HCT116 (cell line): Measurements from ENCODE around the gene CSF1R. TPM values are rescaled to one million over a fixed set of nuclear protein-coding genes. Genes with fewer than 3 reads are reported as not detected.

Experiments
- ATAC-seq: fragments of 200-7000 bp; cut with Tn5 transposase; 2 replicates; pipeline ENCODE4 v1.9.1; 2020; ENCODE audit warnings: mild to moderate bottlenecking, moderate library complexity
- BruUV-seq: library from RNA; stranded (reverse); fragments of 400-500 nt; replicated peaks from 2 replicates; lab custom pipeline; 2021; lab: Mats Ljungman, UMichigan
- CTCF ChIA-PET: fragments of 300-600 bp; sonication (Branson Sonifier 250); formaldehyde crosslinking; loops from one replicate; lab custom pipeline; 2021; ENCODE audit warnings: antibody characterized with exemption; lab: Charles Lee
- POLR2A ChIA-PET: fragments of 300-600, 350-600 bp; sonication (Branson Sonifier 250); formaldehyde crosslinking; loops from one replicate; lab custom pipeline; 2021; ENCODE audit warnings: antibody characterized with exemption; lab: Charles Lee
- RAD21 ChIA-PET, 2 experiments: fragments of 300-600 bp; sonication (Branson Sonifier 250); formaldehyde crosslinking; loops; one replicate each; lab custom pipeline; 2023; ENCODE audit warnings: low total read pairs in 2 of 2; ENCODE audit not compliant: uncharacterized antibody in 2 of 2, unreplicated experiment in 2 of 2, low non-redundant PET in 1 of 2; lab: Charles Lee
- DNase-seq: peaks from one replicate; pipeline ENCODE4 v3.0.0-alpha.2; 2010; ENCODE audit warnings: low read depth, low spot score
- H2AFZ ChIP-seq: fragments of 200-600 bp; shearing (Covaris generic), sonication (generic); 2 replicates; pipeline ENCODE4 v1.6.1; 2017; ENCODE audit warnings: low read depth, mixed run types, mixed read lengths, antibody characterized with exemption, low read length; ENCODE audit not compliant: poor library complexity, severe bottlenecking
- H3K27ac ChIP-seq: 2 replicates; pipeline ENCODE4 v1.5.1; 2012; ENCODE audit warnings: low read depth, low read length
- H3K27me3 ChIP-seq: fragments of 200-600 bp; sonication (generic); 2 replicates; pipeline ENCODE4 v1.6.1; 2016; ENCODE audit warnings: mixed run types, low read length, mixed read lengths; ENCODE audit not compliant: insufficient read depth
- H3K36me3 ChIP-seq, 2 experiments: fragments of 200-500 bp in 1 of 2; fragments of 200-600 bp in 1 of 2; sonication (Bioruptor generic) in 1 of 2; sonication (generic) in 1 of 2; 2 replicates each; pipeline versions ENCODE4 v1.5.1 to v1.6.1; 2014 to 2016; ENCODE audit warnings: low read length in 2 of 2, inconsistent platforms in 1 of 2, mixed read lengths in 1 of 2, mixed run types in 1 of 2; ENCODE audit not compliant: insufficient read depth in 2 of 2, control insufficient read depth in 1 of 2
- H3K4me1 ChIP-seq, 2 experiments: fragments of 200-600 bp in 1 of 2; sonication (generic) in 1 of 2; 2 replicates each; pipeline versions ENCODE4 v1.5.1 to v1.6.1; 2012 to 2017; ENCODE audit warnings: low read length in 2 of 2, inconsistent platforms in 1 of 2, mild to moderate bottlenecking in 1 of 2, mixed read lengths in 1 of 2, mixed run types in 1 of 2, moderate library complexity in 1 of 2; ENCODE audit not compliant: insufficient read depth in 2 of 2, control insufficient read depth in 1 of 2
- H3K4me2 ChIP-seq: fragments of 200-600 bp; sonication (generic); 2 replicates; pipeline ENCODE4 v1.6.1; 2017; ENCODE audit warnings: mixed run types, low read length, mixed read lengths
- H3K4me3 ChIP-seq, 2 experiments: fragments of 200-600 bp in 1 of 2; sonication (generic) in 1 of 2; replicated peaks in 1 of 2; 2 replicates each; pipeline ENCODE4 v1.5.1; 2011 to 2016; ENCODE audit warnings: low read length in 2 of 2, control low read depth in 1 of 2, low read depth in 1 of 2, mild to moderate bottlenecking in 1 of 2, mixed read lengths in 1 of 2, mixed run types in 1 of 2
- H3K79me2 ChIP-seq: fragments of 200-600 bp; sonication (generic); 2 replicates; pipeline ENCODE4 v1.6.1; 2017; ENCODE audit warnings: mild to moderate bottlenecking, mixed run types, low read length, moderate library complexity, mixed read lengths; ENCODE audit not compliant: insufficient read depth
- H3K9ac ChIP-seq: fragments of 200-600 bp; sonication (generic); 2 replicates; pipeline ENCODE4 v1.6.1; 2016; ENCODE audit warnings: low read length, mixed read lengths
- H3K9me2 ChIP-seq: fragments of 200-600 bp; sonication (generic), shearing (Covaris generic); 2 replicates; pipeline ENCODE4 v1.6.1; 2017; ENCODE audit warnings: mixed run types, mild to moderate bottlenecking, moderate library complexity; ENCODE audit not compliant: insufficient read depth
- H3K9me3 ChIP-seq, 2 experiments: fragments of 200-500 bp in 1 of 2; fragments of 200-600 bp in 1 of 2; sonication (Bioruptor generic) in 1 of 2; sonication (generic) in 1 of 2; 2 replicates each; pipeline ENCODE4 v1.6.1; 2014 to 2017; ENCODE audit warnings: low read length in 2 of 2, mixed read lengths in 2 of 2, inconsistent platforms in 1 of 2, low read depth in 1 of 2, mild to moderate bottlenecking in 1 of 2, mixed run types in 1 of 2, moderate library complexity in 1 of 2; ENCODE audit not compliant: control insufficient read depth in 1 of 2, insufficient read depth in 1 of 2
- H4K20me1 ChIP-seq: fragments of 200-600 bp; sonication (generic), shearing (Covaris generic); 2 replicates; pipeline ENCODE4 v1.6.1; 2017; ENCODE audit warnings: mixed run types, mild to moderate bottlenecking, moderate library complexity; ENCODE audit not compliant: insufficient read depth
- ATF3 ChIP-seq: IDR thresholded peaks from 2 replicates; pipeline ENCODE4 v1.6.1; 2012
- CEBPB ChIP-seq: IDR thresholded peaks from 2 replicates; pipeline ENCODE4 v1.6.1; 2012; ENCODE audit warnings: low read depth
- EGR1 ChIP-seq: IDR thresholded peaks from 2 replicates; pipeline ENCODE4 v1.6.1; 2012; ENCODE audit warnings: low read depth
- ELF1 ChIP-seq: IDR thresholded peaks from 2 replicates; pipeline ENCODE4 v1.6.1; 2012; ENCODE audit warnings: low read depth, borderline replicate concordance
- EZH2 ChIP-seq: fragments of 200-600 bp; sonication (generic); IDR thresholded peaks from 2 replicates; pipeline ENCODE4 v1.6.1; 2017; ENCODE audit warnings: antibody characterized with exemption, mixed run types
- FOSL1 ChIP-seq: IDR thresholded peaks from 2 replicates; pipeline ENCODE4 v1.6.1; 2012; ENCODE audit warnings: low read depth
- JUND ChIP-seq: IDR thresholded peaks from 2 replicates; pipeline ENCODE4 v1.6.1; 2012
- MAX ChIP-seq: IDR thresholded peaks from 2 replicates; pipeline ENCODE4 v1.6.1; 2012
- POLR2A ChIP-seq: IDR thresholded peaks from 2 replicates; pipeline ENCODE4 v1.7.0; 2011; ENCODE audit warnings: borderline replicate concordance; ENCODE audit not compliant: insufficient read depth, insufficient read length; ENCODE audit errors: extremely low read depth
- POLR2AphosphoS5 ChIP-seq: IDR thresholded peaks from 2 replicates; pipeline ENCODE4 v1.6.1; 2011; ENCODE audit warnings: mild to moderate bottlenecking, low read depth, low read length, moderate library complexity
- RAD21 ChIP-seq: IDR thresholded peaks from 2 replicates; pipeline ENCODE4 v1.6.1; 2012; ENCODE audit warnings: low read depth, mild to moderate bottlenecking
- REST ChIP-seq: IDR thresholded peaks from 2 replicates; pipeline ENCODE4 v1.6.1; 2012; ENCODE audit warnings: low read depth
- YY1 ChIP-seq: IDR thresholded peaks from 2 replicates; pipeline ENCODE4 v1.6.1; 2011; ENCODE audit warnings: low read length, low read depth, moderate library complexity, mild to moderate bottlenecking; ENCODE audit not compliant: insufficient replicate concordance; ENCODE audit errors: extremely low read depth
- ZNF274 ChIP-seq: fragments of 200-500 bp; sonication (Bioruptor generic); IDR thresholded peaks from 2 replicates; pipeline ENCODE4 v1.6.1; 2014; ENCODE audit warnings: mild to moderate bottlenecking, low read depth, low read length, inconsistent platforms
- intact Hi-C: fragments of 100-400 bp; cut with micrococcal nuclease; formaldehyde crosslinking; loops from 2 replicates; pipeline ENCODE4 v1.10.0; 2022
- total RNA-seq: library from RNA; stranded (reverse); gene quantifications from one replicate; pipeline ENCODE4 v1.2.1, GENCODE V29; 2021; ENCODE audit not compliant: unreplicated experiment

Gene CSF1R
- total RNA-seq, 1 experiment from 2014 or later = 0.17 TPM

GRCh38 chr5:150104550-150104870, 18.2 kb upstream of the CSF1R start:
- ChIA-PET POLR2A (no interaction called here), CTCF (no interaction called here)
- Histone ChIP-seq H2AFZ (no peak overlapping the region), H3K9me2 (no peaks in the 10 kb centered on the region), H3K27me3 (no peaks in the 10 kb centered on the region), H3K36me3 (no peaks in the 10 kb centered on the region), H3K4me2 (no peak overlapping the region), H3K27ac (no peak overlapping the region), H3K79me2 (no peaks in the 10 kb centered on the region), H3K9me3 (no peaks in the 10 kb centered on the region), H3K4me1 (no peaks in the 10 kb centered on the region; a peak in 1 of 4 replicates)
- no peak for DNase-seq
- intact Hi-C loops = no loop called here
- no TSS peak for BruUV-seq
- no peak for ATAC-seq
- TF ChIP-seq REST = no peak
- no peak for TF ChIP-seq CEBPB
- no peak for TF ChIP-seq POLR2AphosphoS5
- no peak for TF ChIP-seq YY1
- TF ChIP-seq FOSL1 = no peak
- TF ChIP-seq ZNF274 = no peak
- TF ChIP-seq EGR1 = no peak
- TF ChIP-seq ELF1 = no peak
- TF ChIP-seq EZH2 = no peak
- no peak for TF ChIP-seq ATF3
- TF ChIP-seq RAD21 = no peak
- no peak for TF ChIP-seq JUND
- no peak for TF ChIP-seq POLR2A
- no peak for TF ChIP-seq MAX
- TF ChIP-seq, all 23 proteins: peak for 0
- H3K4me3 ChIP-seq = no peak overlapping the region
- H3K9ac ChIP-seq = no peak overlapping the region
- H4K20me1 ChIP-seq = no peaks in the 10 kb centered on the region
- RAD21 ChIA-PET = no interaction called here
